SH-SY5Y (cell line): ENCODE results near the gene EPS8L2.

Experiments
- GATA2 ChIP-seq: IDR thresholded peaks from 2 replicates; pipeline ENCODE4 v1.6.1; 2011; ENCODE audit warnings: mild to moderate bottlenecking, low read depth, low read length
- GATA3 ChIP-seq: IDR thresholded peaks from 2 replicates; pipeline ENCODE4 v1.6.1; 2011; ENCODE audit warnings: low read depth, mild to moderate bottlenecking, low read length, moderate library complexity

EPS8L2 gene

GRCh38 chr11:764322-765024 is 58.4 kb downstream of the EPS8L2 start:
- TF ChIP-seq GATA3 (no peak), GATA2 (no peak)

DNA sequence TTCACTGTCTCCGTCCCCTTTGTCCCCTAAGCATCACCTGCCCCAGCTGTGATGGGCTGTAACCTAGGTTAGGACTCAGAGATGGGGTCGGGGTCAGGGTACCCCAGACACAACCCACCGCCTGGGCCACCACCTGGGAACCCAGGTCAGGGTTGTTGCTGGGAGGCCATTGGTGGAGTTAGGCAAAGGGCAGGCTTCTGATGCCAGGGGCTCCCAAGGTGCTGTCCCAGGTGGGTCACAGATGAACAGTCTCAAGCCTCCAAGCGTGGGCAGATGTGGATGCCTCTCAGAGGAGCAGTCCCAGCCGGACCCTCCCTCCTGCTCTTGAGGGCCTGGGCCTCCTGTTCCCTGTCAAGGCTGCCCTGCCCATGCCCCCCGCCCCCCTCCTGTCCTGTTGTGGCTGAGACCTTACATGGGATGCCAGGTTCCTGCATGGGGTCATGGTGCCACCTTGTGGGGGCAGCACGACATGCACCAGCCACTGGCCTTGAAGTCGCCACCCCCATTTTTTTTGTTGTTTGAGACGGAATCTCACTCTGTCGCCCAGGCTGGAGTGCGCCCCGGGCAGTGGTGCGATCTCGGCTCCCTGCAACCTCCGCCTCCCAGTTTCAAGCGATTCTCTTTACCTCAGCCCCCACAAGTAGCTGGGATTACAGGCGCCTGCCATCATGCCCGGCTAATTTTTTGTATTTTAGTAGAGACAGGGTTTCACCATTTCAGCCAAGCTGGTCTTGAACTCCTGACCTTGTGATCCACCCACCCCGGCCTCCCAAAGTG is 59.2 kb downstream of the EPS8L2 start:
- TF ChIP-seq GATA3 (no peak), GATA2 (no peak)

DNA sequence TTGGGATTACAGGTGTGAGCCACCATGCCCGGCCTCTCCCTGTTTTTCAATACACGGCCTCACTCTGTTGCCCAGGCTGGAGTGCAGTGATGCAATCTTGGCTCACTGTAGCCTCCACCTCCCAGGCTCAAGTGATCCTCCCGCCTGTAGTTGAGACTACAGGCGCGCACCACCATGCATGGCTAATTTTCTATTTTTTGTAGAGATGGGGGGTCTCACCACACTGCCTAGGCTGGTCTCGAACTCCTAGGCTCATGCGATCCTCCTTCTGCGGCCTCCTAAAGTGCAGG is 59.7 kb downstream of the EPS8L2 start:
- no peak for TF ChIP-seq GATA3
- TF ChIP-seq GATA2, result no peak

GRCh38 chr11:766106-766935 is 60.3 kb downstream of the EPS8L2 start:
- TF ChIP-seq GATA3 (no peak), GATA2 (no peak)

DNA sequence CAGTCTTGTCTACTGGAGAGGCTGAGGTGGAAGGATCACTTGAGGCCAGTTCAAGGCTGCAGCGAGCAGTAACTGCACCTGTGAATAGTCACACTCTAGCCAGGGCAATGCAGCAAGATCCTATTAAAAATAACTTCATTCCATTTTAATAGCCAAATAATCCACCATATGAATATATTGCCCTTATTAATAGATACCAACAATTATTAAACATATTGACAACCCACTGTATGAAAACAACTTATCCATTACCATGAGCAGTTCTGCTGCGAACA is 60.8 kb downstream of the EPS8L2 start:
- TF ChIP-seq GATA2 (no peak), GATA3 (no peak)

DNA sequence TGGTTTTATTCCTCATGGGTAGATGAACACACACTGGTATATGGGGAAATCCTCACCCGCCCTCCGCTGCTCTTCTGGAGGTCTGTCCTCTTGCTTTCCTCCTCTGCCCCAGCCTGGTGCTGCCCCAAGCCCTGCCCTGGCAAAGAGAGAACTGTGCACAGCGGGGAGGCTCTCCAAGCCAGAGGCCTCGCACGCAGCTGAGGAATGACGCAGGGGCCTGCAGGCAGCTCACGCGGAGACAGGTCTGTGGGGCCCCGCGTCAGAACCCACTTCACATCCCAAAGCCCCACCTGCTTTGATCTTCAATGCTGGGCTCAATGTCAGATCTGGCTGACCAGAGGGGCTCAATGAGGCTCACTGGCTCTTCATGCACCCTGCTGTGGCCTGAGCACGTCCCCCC is 61.2 kb downstream of the EPS8L2 start:
- no peak for TF ChIP-seq GATA3
- no peak for TF ChIP-seq GATA2

DNA sequence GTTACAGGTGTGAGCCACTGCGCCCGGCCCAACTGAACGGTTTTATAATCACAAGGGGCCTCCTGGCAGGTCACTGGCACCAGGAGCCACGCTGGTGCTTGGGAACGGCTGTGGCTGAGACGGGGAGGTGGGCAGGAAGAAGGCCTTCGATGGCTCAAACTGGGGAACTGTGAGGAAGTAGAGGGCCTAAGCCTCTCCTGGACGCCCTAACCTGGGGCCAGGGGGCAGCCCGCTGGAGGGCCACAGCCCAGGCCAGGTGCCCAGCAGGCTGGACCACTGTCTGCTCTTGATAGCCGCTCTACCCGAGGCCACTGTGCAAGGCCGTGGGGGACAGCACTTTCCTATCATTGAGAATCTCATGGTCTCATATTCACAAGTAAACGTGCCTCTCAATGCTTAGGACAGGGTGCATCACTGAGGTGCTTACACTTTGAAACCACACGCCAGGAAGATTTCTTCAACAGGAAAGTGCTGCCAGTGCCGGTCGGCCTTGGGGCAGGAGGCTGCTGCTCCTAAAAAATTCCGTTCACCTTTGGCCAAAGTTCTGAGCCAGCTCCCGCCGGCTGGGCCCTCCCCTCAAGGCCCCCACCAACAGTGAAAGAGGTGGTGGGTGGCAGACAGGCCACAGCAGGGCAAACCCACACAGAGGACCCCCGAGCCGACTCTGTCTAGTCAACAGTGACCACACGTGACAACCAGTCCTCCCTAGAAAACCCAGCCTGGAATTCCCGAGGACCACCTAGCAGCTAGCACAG is 64.0 kb downstream of the EPS8L2 start:
- TF ChIP-seq GATA3 (no peak), GATA2 (no peak)

- TF ChIP-seq GATA3 (no peak), GATA2 (no peak)
These were observed 64.9 kb downstream of the EPS8L2 start for GRCh38 chr11:770642-771616.

- TF ChIP-seq GATA2, result no peak
- no peak for TF ChIP-seq GATA3
These were observed 65.7 kb downstream of the EPS8L2 start for GRCh38 chr11:771617-772204.

DNA sequence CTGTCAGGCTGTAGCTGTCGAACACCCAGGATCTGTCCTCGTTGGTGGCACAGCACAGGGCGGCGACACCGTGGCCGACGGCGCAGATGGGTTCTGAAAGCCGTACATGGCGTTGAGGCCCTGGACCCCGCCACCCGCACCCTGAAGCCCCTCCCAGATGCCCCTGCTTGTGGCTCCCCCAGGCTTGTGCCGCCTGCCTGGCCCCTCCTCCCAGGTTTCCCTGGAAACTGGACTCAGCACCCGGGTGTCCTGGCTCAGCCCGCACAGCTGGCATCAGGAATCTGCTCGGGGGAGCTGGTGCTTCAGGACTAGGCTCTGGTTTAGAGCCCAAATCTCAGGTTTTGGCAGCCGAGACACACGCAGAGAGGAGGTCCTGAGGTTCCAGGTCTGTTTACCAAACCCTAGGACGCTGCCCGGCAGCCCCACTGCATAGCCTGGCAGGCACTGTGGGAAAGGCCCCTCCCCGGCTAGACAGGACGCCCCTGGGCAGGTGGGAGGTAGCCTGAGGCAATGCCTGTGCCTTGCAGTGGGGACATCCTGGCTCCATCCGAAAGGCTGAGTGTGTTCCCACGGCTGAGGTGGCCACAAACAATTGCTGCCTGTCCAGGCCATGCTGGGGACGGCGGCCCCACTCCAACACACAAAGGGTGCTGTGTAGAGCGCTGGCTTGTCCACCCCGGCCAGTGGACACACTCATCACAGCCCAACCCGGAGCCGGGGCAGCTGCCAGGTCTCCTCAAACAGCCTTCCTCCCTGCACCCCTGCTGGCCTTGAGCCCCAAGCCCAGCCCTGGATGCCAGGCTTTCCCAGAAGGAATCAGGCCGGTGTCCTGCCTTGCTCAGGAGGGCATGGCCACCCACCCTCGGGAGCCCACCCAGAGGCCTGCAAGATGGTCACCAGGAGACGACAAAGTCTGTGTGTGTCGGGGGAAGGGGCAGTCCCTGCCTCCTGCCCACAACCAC is 66.7 kb downstream of the EPS8L2 start:
- TF ChIP-seq GATA2 (no peak), GATA3 (no peak)

DNA sequence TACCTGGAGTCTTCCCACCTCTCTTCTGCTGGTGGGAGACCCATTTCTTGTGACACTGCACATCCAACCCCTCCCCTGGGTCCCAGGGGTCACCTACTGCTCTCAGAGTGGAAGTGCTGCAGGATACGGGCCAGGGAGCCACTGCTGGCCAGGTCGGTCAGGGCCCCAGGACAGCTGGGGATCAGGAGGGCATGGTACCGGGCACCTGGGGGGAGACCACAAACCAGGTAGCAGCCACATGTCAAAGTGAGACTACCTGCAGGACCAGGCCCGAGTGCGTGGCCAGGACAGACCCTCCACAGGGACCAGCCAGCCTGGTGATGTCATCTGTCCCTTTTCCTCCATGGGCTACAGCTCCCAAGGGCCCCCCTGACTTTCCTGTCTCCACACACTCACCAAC is 67.4 kb downstream of the EPS8L2 start:
- TF ChIP-seq GATA3 (no peak), GATA2 (no peak)

- TF ChIP-seq GATA3, result no peak
- TF ChIP-seq GATA2, result no peak
These were observed 67.8 kb downstream of the EPS8L2 start for GRCh38 chr11:773830-774229.
